GM18507 (cell line): ENCODE measurements around the gene SEMA5A.

Source experiments
- DNase-seq: peaks from one replicate; pipeline ENCODE4 v3.0.0; 2011; ENCODE audit warnings: low read depth; ENCODE audit not compliant: insufficient read length; ENCODE audit errors: extremely low spot score
- FAIRE-seq: peaks from 2 replicates; lab custom pipeline; 2011; peaks lifted over from hg19 to GRCh38; lab: Jason Lieb, UNC

SEMA5A gene

GRCh38 chr5:9069650-9070049, 476.2 kb downstream of the SEMA5A start:
- DNase-seq (no peak), FAIRE-seq (no peak)

DNA sequence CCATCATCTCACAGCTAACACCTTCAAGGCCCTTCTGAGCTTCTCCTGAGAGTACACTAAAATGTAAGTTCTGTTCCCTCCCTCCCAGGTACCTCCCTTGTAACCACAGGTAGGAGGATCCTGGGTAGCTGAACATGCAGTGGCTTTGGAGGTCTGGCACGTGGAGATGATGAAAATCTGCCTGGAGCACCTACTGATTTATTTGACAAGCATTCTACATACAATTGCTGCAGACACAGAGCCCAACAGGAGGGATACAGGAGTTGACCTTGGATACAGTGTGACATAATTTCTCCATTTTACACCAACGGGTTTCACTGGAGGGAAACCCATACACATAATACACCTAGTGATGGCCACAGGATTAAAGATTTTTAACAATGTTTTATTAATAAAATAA, 478.7 kb downstream of the SEMA5A start:
- DNase-seq (no peak), FAIRE-seq (no peak)

GRCh38 chr5:9066349-9066748, 479.5 kb downstream of the SEMA5A start:
- DNase-seq (no peak), FAIRE-seq (no peak)

- FAIRE-seq (no peak), DNase-seq (no peak)
Observed at GRCh38 chr5:9063615-9064245, 482.1 kb downstream of the SEMA5A start.

DNA sequence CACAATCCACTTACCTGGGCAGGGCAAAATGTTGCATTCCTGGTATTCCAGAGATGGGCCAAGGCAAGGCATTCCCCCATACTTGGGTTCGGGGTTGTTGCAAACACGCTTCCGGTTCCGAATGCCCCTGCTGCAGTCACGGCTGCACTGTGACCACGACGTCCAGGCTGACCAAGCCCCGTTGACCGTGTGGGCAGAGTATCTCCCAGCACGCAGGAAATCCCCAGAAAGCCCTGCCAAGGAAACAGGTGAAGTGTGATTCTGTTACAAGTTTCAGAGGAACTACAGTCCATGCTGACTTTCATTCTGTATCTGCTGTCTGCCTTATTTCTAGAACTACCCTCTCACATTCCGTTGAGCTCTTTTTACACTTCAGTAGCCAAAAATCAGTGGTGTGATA, 483.0 kb downstream of the SEMA5A start:
- DNase-seq: no peak
- no peak for FAIRE-seq

DNA sequence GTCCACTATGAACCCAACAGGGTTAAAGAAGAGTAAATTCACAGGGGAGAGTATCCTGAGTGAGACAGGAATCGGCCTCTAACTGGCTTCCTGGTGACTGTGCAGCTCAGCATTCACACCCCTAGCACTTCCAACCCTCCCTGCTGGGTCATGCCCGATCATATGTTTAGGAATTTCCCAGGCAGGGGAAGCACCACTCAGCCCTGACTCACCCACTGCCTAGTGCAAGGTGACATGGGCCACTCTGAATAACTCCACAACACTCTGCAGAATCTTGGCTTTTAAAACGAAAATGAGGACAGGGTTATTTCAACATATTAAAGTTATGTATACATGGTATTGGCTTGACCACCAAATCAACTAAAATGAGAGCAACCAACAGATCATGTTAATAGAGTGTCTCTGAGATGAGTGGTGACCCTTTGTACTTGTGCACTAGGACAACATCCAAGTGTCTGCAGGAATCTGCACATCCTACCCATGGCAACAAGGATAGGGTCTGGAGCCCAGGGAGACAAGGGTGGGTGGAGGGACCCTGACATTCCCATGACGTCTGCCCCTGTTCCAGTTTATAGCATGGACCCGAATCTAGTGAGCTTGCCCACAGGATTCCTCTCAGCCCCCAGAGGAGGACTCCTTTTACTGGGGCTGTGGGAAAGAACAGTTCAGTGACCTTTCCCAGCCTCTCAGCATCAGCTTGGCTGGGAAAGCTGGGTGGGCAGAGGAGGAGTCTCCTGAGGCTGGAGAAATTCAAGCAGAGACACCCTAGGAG, 485.8 kb downstream of the SEMA5A start:
- FAIRE-seq: no peak
- DNase-seq: no peak

DNA sequence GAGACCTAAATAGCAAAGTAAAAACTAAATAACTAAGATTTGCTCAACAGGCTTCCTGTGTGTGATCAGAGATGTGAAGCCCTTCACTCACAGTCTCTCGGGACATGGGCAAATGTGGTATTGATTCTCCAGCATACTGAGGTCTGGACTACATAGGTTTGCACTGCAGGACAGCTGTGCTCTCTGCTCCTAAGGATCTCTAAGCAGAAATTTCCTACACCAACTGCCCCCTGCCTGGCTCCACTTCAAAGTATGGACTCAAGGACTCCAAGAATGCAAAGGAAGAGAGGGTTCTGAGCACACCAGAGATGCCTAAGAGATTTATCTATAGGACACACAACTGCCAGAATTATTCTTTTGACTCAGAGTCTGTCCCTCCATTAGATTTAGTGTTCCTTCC, 487.2 kb downstream of the SEMA5A start:
- no peak for FAIRE-seq
- DNase-seq: no peak

GRCh38 chr5:9058161-9058560, 487.7 kb downstream of the SEMA5A start:
- DNase-seq (no peak), FAIRE-seq (no peak)

- FAIRE-seq (no peak), DNase-seq (no peak)
Observed at GRCh38 chr5:9057406-9058000, 488.4 kb downstream of the SEMA5A start.

DNA sequence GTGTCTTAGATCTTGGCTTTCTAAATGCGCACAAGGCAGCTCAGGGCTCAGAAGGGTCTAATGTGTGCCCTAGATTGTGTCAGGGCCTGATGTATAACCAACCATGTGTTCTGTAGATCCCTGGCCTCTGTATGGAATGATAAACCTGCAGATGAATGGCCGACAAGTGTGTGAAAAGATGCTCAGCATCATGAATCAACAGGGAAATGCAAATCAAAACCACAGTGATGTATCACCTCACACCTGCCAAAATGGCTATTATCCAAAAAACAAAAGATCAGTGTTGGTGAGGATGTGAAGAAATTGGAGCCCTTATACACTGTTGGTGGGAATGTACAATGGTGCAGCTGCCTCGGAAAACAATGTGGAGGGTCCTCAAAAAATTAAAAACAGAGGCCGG, 489.8 kb downstream of the SEMA5A start:
- no peak for FAIRE-seq
- no peak for DNase-seq

GRCh38 chr5:9054821-9055589, 490.9 kb downstream of the SEMA5A start:
- no peak for DNase-seq
- no peak for FAIRE-seq

- DNase-seq (no peak), FAIRE-seq (no peak)
Observed at GRCh38 chr5:9054322-9054721, 491.6 kb downstream of the SEMA5A start.

DNA sequence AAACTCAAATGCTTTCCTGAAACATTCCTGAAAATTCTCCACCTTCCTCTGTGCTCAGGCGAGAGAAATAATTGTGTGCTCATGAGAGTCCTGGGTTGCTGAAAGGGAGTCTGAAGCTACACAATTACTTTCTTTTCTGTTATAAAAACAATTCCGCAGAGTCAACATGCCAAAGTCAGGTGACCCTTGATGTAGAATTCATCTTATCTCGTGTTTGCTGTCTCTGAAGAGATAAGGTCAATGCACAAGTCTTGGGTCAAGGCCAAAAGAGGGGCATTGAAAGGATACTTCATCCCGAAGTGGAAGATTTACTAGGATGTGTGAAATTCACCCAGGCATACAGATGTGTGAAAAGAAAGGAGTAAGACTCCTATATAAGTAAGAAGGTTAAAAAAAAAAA, 493.5 kb downstream of the SEMA5A start:
- FAIRE-seq: no peak
- no peak for DNase-seq

DNA sequence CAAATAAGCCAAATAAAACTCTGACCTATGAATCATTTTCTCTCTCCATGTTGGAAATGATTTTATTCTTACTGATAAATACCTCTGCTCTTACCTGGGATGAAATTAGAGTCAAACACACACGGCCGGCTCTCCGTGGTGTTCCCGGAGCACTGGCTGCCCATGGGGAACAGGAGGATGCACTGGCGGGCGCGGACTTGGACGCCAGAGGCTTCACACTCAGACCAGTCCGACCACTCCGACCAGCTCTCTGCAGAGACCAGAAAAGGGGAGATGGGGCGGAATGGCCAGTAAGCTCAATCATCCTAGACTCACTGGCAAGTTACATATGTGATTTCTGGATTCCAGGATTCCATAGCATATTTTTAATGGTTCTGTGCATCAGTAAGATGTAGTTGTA, 494.1 kb downstream of the SEMA5A start:
- FAIRE-seq (no peak), DNase-seq (no peak)

DNA sequence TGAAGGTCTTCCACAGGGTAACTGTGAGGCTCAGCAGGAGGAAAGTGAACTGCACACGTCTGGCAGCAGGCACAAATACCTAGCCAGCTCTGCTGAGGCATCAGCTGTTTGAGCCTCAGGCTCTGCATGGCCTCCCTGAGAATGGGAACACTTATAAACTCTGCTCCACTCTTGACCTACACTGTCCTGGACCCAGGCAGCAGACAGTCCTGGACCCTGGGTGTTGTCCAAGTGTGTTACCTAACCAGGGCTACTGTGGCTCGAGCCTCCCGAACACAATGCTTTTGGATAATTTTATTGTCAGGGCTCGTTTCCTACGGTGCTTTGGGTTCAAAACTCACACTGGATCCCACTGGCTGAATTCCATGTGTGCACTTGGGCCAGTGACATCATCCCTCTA, 497.9 kb downstream of the SEMA5A start:
- DNase-seq (no peak), FAIRE-seq (no peak)

DNA sequence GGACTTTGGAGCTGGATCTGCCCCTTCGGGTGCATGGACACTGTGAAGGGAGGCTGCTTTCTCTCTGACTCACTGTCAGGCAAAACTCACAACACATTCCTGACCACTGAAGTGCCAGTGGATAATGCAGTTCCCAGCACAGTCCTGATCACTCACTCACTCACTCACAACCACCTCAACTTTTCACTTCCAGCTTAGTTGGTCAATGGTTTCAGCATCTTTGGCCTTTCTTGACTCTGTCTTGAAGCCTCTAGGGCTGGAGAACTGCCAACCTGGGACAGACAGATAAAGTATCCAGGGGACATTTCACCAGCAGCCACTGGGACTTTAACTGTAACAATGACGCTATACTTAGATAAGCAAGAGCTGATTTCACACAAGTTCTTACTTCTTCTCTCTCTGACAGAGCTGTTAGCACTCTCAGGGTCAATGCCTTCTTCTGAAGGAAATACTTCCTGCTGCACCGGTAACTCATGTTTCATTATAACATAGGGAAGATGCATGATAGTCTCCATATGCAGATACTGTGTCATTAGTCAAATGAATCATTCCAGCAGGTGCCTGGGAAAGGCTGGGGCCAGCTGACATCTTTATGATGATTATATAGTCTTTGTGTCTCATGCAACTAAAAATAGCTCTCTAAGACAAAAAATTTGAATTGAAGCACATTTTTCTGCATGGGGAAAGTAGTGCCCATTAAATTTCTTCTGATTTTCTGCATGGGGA, 499.0 kb downstream of the SEMA5A start:
- FAIRE-seq (no peak), DNase-seq (no peak)

GRCh38 chr5:9045946-9046345, 499.9 kb downstream of the SEMA5A start:
- FAIRE-seq: no peak
- no peak for DNase-seq

- FAIRE-seq (no peak), DNase-seq (no peak)
Observed at GRCh38 chr5:9042241-9042640, 503.6 kb downstream of the SEMA5A start.

- DNase-seq (no peak), FAIRE-seq (no peak)
Observed at GRCh38 chr5:9040475-9040874, 505.4 kb downstream of the SEMA5A start.

GRCh38 chr5:9037048-9037447, 508.8 kb downstream of the SEMA5A start:
- DNase-seq (no peak), FAIRE-seq (no peak)
